Stomach smooth muscle (tissue), 2 donors: ENCODE results near the gene ALDOB.

Experiments used
- H3K27ac ChIP-seq: one replicate; pipeline ENCODE4 v1.7.0; 2013; ENCODE audit warnings: mild to moderate bottlenecking, low read length, inconsistent platforms
- H3K27me3 ChIP-seq, 2 donors: one replicate each; pipeline ENCODE4 v1.7.0; 2013; ENCODE audit warnings: low read length in 2 of 2; ENCODE audit not compliant: insufficient read depth in 2 of 2, control insufficient read depth in 1 of 2
- H3K36me3 ChIP-seq, 2 donors: one replicate each; pipeline ENCODE4 v1.7.0; 2013; ENCODE audit warnings: low read length in 2 of 2; ENCODE audit not compliant: control insufficient read depth in 2 of 2, insufficient read depth in 2 of 2
- H3K4me1 ChIP-seq: one replicate; pipeline ENCODE4 v1.7.0; 2013; ENCODE audit warnings: low read length; ENCODE audit not compliant: control insufficient read depth, insufficient read depth
- H3K4me3 ChIP-seq, 2 donors: one replicate each; pipeline ENCODE4 v1.7.0; 2013; ENCODE audit warnings: low read length in 2 of 2
- H3K9ac ChIP-seq, 2 donors: one replicate each; pipeline ENCODE4 v1.7.0; 2013; ENCODE audit warnings: low read length in 2 of 2, mild to moderate bottlenecking in 1 of 2
- H3K9me3 ChIP-seq, 2 donors: one replicate each; pipeline ENCODE4 v1.7.0; 2013; ENCODE audit warnings: low read length in 2 of 2; ENCODE audit not compliant: control insufficient read depth in 2 of 2
- donor health status: healthy.
- donor health status: Pancreatic carcinoma.

Gene ALDOB

DNA sequence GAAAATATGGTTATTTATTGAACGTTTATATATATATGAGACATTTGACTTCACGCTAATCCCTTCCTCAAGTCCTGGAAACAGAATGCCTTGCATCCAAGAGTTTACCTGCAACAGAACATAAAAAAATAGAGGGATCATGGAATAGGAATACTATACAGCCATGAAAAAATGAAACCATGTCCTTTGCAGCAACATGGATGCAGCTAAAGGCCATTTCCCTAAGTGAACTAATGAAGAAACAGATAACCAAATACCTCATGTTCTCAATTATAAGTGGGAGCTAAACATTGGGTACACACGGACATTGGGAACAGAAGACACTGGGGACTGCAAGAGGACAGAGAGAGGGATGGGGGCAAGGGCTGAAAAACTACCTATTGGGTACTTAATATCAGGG lies 63.8 kb downstream of the ALDOB start:
- Histone ChIP-seq H3K4me1 (no peaks in the 10 kb centered on the region), H3K9ac (no peak overlapping the region), H3K27me3 (no peaks in the 10 kb centered on the region), H3K4me3 (no peak overlapping the region), H3K36me3 (no peaks in the 10 kb centered on the region), H3K27ac (no peak overlapping the region), H3K9me3 (no peaks in the 10 kb centered on the region)
